Measurements from ENCODE around the gene PTPRT.

- TF ChIP-seq USF1 (IDR thresholded peaks at IDR 0.05) = no peak
- TF ChIP-seq MAX (IDR thresholded peaks at IDR 0.05) = no peak
- no peak for TF ChIP-seq EP300 (IDR thresholded peaks at IDR 0.05; ENCODE audit: borderline replicate concordance)
- no peak for TF ChIP-seq RAD21 (IDR thresholded peaks at IDR 0.05; ENCODE audit: low read depth)
- TF ChIP-seq TCF12 (IDR thresholded peaks at IDR 0.05; ENCODE audit: low read depth) = no peak
- TF ChIP-seq FOXM1 (IDR thresholded peaks at IDR 0.05; ENCODE audit: borderline replicate concordance, low read depth) = no peak
- peak; percentile 36; the same call in 1 of the 2 replicates for TF ChIP-seq REST (IDR thresholded peaks at IDR 0.05; ENCODE audit: low read depth)
Measured at GRCh38 chr20:42183147-42183546, 1006.6 kb downstream of the PTPRT start.

All from Ishikawa (cell line).